Aorta (tissue), 5 donors: ENCODE measurements around the gene ANKS1A. TPM values are rescaled to one million over a fixed set of nuclear protein-coding genes. Genes with fewer than 3 reads are reported as not detected.
A peak's percentile ranks its signal among the peaks of the same experiment; 100 is the strongest.

Source experiments
- ATAC-seq: fragments of 200-7000 bp; cut with Tn5 transposase; one replicate; pipeline ENCODE4 v1.9.1; 2022; ENCODE audit warnings: moderate library complexity; ENCODE audit not compliant: low FRiP score
- DNase-seq, 2 donors: peaks; one replicate each; pipeline ENCODE4 v3.0.0-alpha.2; 2020
- H3K27ac ChIP-seq, 2 donors: one replicate each; pipeline ENCODE4 v1.5.1; 2013; ENCODE audit warnings: low read length in 2 of 2, mild to moderate bottlenecking in 2 of 2, moderate library complexity in 2 of 2, control low read depth in 1 of 2, inconsistent platforms in 1 of 2, low read depth in 1 of 2
- H3K27me3 ChIP-seq, 2 donors: one replicate each; pipeline ENCODE4 v1.6.1; 2013; ENCODE audit warnings: control low read depth in 1 of 2, low read length in 1 of 2, mild to moderate bottlenecking in 1 of 2, moderate library complexity in 1 of 2; ENCODE audit not compliant: insufficient read depth in 2 of 2, control insufficient read depth in 1 of 2
- H3K36me3 ChIP-seq, 2 donors: one replicate each; pipeline ENCODE4 v1.6.1; 2013; ENCODE audit warnings: control low read depth in 1 of 2, low read length in 1 of 2, mild to moderate bottlenecking in 1 of 2; ENCODE audit not compliant: insufficient read depth in 2 of 2, control insufficient read depth in 1 of 2
- H3K4me1 ChIP-seq, 2 donors: one replicate each; pipeline ENCODE4 v1.6.1; 2013; ENCODE audit warnings: low read length in 2 of 2, control low read depth in 1 of 2, mild to moderate bottlenecking in 1 of 2, moderate library complexity in 1 of 2; ENCODE audit not compliant: insufficient read depth in 2 of 2, control insufficient read depth in 1 of 2
- H3K4me3 ChIP-seq, 2 donors: one replicate each; pipeline ENCODE4 v1.5.1; 2013; ENCODE audit warnings: low read length in 2 of 2, control low read depth in 1 of 2, mild to moderate bottlenecking in 1 of 2
- H3K9me3 ChIP-seq: one replicate; pipeline ENCODE4 v1.6.1; 2013; ENCODE audit warnings: mild to moderate bottlenecking, low read length; ENCODE audit not compliant: control insufficient read depth
- WGBS, 2 donors: extraction: QIAGEN DNeasy Blood & Tissue Kit; methylation state at CpG; one replicate each; pipeline ENCODE4 v1.1.7; 2013; 5-methylcytosine and 5-hydroxymethylcytosine counted together
- intact Hi-C, 2 donors: fragments of 100-400 bp; cut with DNase I; formaldehyde crosslinking; loops; one replicate each; pipeline versions ENCODE4 v1.14.2 to v1.15.0; 2022
- polyA plus RNA-seq, 2 donors: library from polyadenylated mRNA; stranded (reverse); fragments of 200-250 nt; gene quantifications; one replicate each; pipeline ENCODE4 v1.2.3, GENCODE V29; 2013
- total RNA-seq, 2 donors: library from RNA; stranded (reverse); fragmentation: NEBNext Ultra II Directional; extraction: Animal tissue kit (Norgen Biotek cat#: 25700); gene quantifications; one replicate each; pipeline ENCODE4 v1.2.1, GENCODE V29; 2021
- donor health status: healthy with polysubstance abuse.
- donor health status: Bipolar disorder and iron deficiency.
- donor health status: DM: no; HTN: no; CAD: no.
- donor health status: DM: no; HTN: no; CAD: no.
- donor health status: DM: yes; HTN: yes; CAD: no.

The ANKS1A gene
- total and polyA plus RNA-seq, 4 donors: 9.4 to 44.4 (median 29.0) TPM

DNA sequence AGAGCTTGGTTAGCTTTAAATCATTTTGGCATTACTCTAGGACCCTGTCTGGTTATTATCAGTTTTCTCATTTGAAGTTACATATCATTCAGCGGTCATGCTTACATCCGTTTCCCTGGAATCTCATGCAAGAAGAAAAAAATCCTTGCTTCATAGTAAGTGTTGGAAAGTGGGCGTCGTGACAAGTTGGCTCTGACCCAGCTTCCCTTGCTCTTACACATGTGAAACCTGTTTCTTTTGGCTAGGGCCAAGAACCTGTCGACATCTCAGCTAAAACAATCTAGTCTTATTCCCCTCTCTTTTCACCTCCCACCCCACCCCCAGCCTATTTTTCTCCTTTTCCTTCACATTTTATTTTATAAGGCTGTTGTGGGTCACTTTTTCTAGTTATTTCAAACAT, 45.5 kb downstream of the ANKS1A start:
- WGBS, 2 donors: 1 to 7% methylated on average over 5 of the region's 5 CpGs
- no peak for ATAC-seq
- H3K4me1 ChIP-seq: peaks cover 0 to 5% of the 10 kb centered on the region in 2 donors

GRCh38 chr6:34938268-34938667, 49.2 kb downstream of the ANKS1A start:
- 35 to 42% methylated on average over 3 of the region's 3 CpGs for WGBS, 2 donors
- peaks cover 0 to 5% of the 10 kb centered on the region in 2 donors for H3K4me1 ChIP-seq
- DNase-seq (no peak), ATAC-seq (no peak)
- H3K36me3 ChIP-seq: no peaks in the 10 kb centered on the region
- no peak overlapping the region for H3K4me3 ChIP-seq
- H3K27ac ChIP-seq: no peak overlapping the region
- H3K9me3 ChIP-seq: no peaks in the 10 kb centered on the region
- intact Hi-C loops: no loop called here
- H3K27me3 ChIP-seq: no peaks in the 10 kb centered on the region

More for the DNA sequence above, 45.5 kb downstream of the ANKS1A start:
- intact Hi-C loops: no loop called here
- no peak overlapping the region for H3K4me3 ChIP-seq
- DNase-seq: peak; percentile 90 to 94
- no peaks in the 10 kb centered on the region for H3K27me3 ChIP-seq
- H3K9me3 ChIP-seq: no peaks in the 10 kb centered on the region
- H3K27ac ChIP-seq: no peak overlapping the region
- H3K36me3 ChIP-seq: no peaks in the 10 kb centered on the region

GRCh38 chr6:34940030-34940434, 51.0 kb downstream of the ANKS1A start:
- DNase-seq (no peak), ATAC-seq (no peak)
- H3K27me3 ChIP-seq: no peaks in the 10 kb centered on the region
- H3K27ac ChIP-seq: no peak overlapping the region
- H3K36me3 ChIP-seq: no peaks in the 10 kb centered on the region
- H3K9me3 ChIP-seq: no peaks in the 10 kb centered on the region
- H3K4me1 ChIP-seq: peaks cover 0 to 3% of the 10 kb centered on the region in 2 donors
- intact Hi-C loops: no loop called here
- no peak overlapping the region for H3K4me3 ChIP-seq
- WGBS, 2 donors: 52 to 53% methylated on average over 4 of the region's 4 CpGs

- intact Hi-C loops: no loop called here
- ATAC-seq (no peak), DNase-seq (no peak)
- no peaks in the 10 kb centered on the region for H3K27me3 ChIP-seq
- H3K4me3 ChIP-seq: no peak overlapping the region
- H3K36me3 ChIP-seq: no peaks in the 10 kb centered on the region
- 98% methylated on average over 4 of the region's 4 CpGs for WGBS, 2 donors
- H3K4me1 ChIP-seq: peaks cover 0 to 2% of the 10 kb centered on the region in 2 donors
- H3K9me3 ChIP-seq: no peaks in the 10 kb centered on the region
- no peak overlapping the region for H3K27ac ChIP-seq
These were observed 52.4 kb downstream of the ANKS1A start for GRCh38 chr6:34941421-34941820.

GRCh38 chr6:34945317-34945716, 56.3 kb downstream of the ANKS1A start:
- Histone ChIP-seq H3K4me3 (no peak overlapping the region), H3K36me3 (no peaks in the 10 kb centered on the region), H3K9me3 (no peaks in the 10 kb centered on the region), H3K27ac (no peak overlapping the region), H3K4me1 (no peaks in the 10 kb centered on the region), H3K27me3 (no peaks in the 10 kb centered on the region)
- DNase-seq: no peak
- ATAC-seq: no peak
- intact Hi-C loops: no loop called here
- WGBS, 2 donors: 93 to 100% methylated on average over 1 of the region's 1 CpG

- no peak overlapping the region for H3K4me3 ChIP-seq
- 87 to 91% methylated on average over 1 of the region's 1 CpG for WGBS, 2 donors
- ATAC-seq (no peak), DNase-seq (no peak)
- intact Hi-C loops: no loop called here
- H3K36me3 ChIP-seq: no peaks in the 10 kb centered on the region
- no peaks in the 10 kb centered on the region for H3K27me3 ChIP-seq
- no peak overlapping the region for H3K27ac ChIP-seq
- no peaks in the 10 kb centered on the region for H3K4me1 ChIP-seq
- H3K9me3 ChIP-seq: no peaks in the 10 kb centered on the region
These were observed 58.5 kb downstream of the ANKS1A start for GRCh38 chr6:34947561-34947960.

DNA sequence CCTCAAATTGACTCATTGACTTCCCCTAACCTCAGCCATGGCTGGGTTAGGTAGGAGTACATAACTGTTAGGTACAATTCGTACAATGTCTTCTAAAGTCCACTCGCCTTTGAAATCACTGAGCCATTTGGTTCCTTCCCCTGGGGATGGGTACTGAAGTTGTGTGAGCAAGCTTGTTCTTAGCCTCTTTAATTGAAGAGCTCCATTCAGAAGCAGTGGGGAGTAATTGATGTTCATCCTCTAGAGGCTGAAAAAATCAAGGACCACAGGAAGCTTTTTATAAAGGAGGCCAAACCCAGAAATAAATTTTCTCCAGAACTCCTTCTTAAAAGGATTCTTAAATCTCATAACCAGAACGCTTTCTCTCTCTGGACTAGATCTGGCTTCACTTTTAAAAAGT, 60.6 kb downstream of the ANKS1A start:
- Histone ChIP-seq H3K4me1 (no peaks in the 10 kb centered on the region), H3K4me3 (no peak overlapping the region), H3K27ac (no peak overlapping the region), H3K27me3 (no peaks in the 10 kb centered on the region), H3K36me3 (no peaks in the 10 kb centered on the region), H3K9me3 (no peaks in the 10 kb centered on the region)
- ATAC-seq: no peak
- intact Hi-C loops: no loop called here
- WGBS, 2 donors: 94% methylated on average over 3 of the region's 3 CpGs
- DNase-seq: no peak

DNA sequence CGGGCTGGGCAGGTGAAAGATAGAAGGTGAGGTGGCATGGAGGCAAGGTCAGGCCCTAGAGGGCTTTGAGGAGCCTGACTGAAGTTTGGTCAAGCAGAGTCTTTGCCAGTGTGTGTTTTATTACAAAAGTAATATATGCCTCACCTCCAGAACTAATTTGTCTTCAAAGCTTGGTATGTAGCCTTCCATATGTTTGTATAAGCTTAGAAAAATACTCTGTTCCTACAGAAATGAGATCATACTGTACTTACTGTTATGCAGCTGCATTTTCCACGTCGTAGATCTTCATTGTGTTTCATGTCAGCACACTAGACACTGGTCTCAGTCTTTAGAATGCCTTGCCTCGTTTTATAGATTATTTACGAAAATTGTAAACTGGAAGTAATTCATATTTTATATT, 61.8 kb downstream of the ANKS1A start:
- no peak for DNase-seq
- WGBS, 2 donors: 85 to 89% methylated on average over 5 of the region's 5 CpGs
- ATAC-seq: no peak
- Histone ChIP-seq H3K9me3 (no peaks in the 10 kb centered on the region), H3K4me3 (no peak overlapping the region), H3K4me1 (no peaks in the 10 kb centered on the region), H3K36me3 (no peaks in the 10 kb centered on the region), H3K27me3 (no peaks in the 10 kb centered on the region), H3K27ac (no peak overlapping the region)
- intact Hi-C loops: no loop called here

GRCh38 chr6:34951731-34952130, 62.7 kb downstream of the ANKS1A start:
- 97 to 98% methylated on average over 4 of the region's 4 CpGs for WGBS, 2 donors
- ATAC-seq (no peak), DNase-seq (no peak)
- Histone ChIP-seq H3K4me3 (no peak overlapping the region), H3K27ac (no peak overlapping the region), H3K9me3 (no peaks in the 10 kb centered on the region), H3K27me3 (no peaks in the 10 kb centered on the region), H3K36me3 (no peaks in the 10 kb centered on the region), H3K4me1 (no peaks in the 10 kb centered on the region)
- intact Hi-C loops: no loop called here
